SK-N-SH (cell line): Measurements from ENCODE around the gene MAPK8IP3.

ENCODE experiments used
- EP300 ChIP-seq, 2 experiments: IDR thresholded peaks; 2 replicates each; pipeline versions ENCODE4 v1.4.0 to v1.6.1; 2012; ENCODE audit warnings: borderline replicate concordance in 1 of 2, low read depth in 1 of 2, low read length in 1 of 2
- GABPA ChIP-seq: IDR thresholded peaks from 2 replicates; pipeline ENCODE4 v1.4.0; 2012; ENCODE audit warnings: low read depth, mild to moderate bottlenecking
- NRF1 ChIP-seq: IDR thresholded peaks from 2 replicates; pipeline ENCODE4 v1.6.1; 2012; ENCODE audit warnings: low read depth, mild to moderate bottlenecking, low read length
- POLR2AphosphoS5 ChIP-seq: IDR thresholded peaks from 2 replicates; pipeline ENCODE4 v1.6.1; 2012; ENCODE audit warnings: low read depth, low read length
- RAD21 ChIP-seq: IDR thresholded peaks from 2 replicates; pipeline ENCODE4 v1.6.1; 2012; ENCODE audit warnings: mild to moderate bottlenecking, low read length
- RFX5 ChIP-seq: IDR thresholded peaks from 2 replicates; pipeline ENCODE4 v1.6.1; 2012; ENCODE audit warnings: mild to moderate bottlenecking, improper control_type of control experiment, low read length
- TEAD4 ChIP-seq: IDR thresholded peaks from 2 replicates; pipeline ENCODE4 v1.4.0; 2012; ENCODE audit warnings: mild to moderate bottlenecking, borderline replicate concordance; ENCODE audit not compliant: insufficient read depth
- TF ChIP-seq, protein P1 (sequence below): IDR thresholded peaks from 2 replicates; pipeline ENCODE4 v1.6.1; 2012; ENCODE audit warnings: mild to moderate bottlenecking, low read depth, low read length, moderate library complexity

DNA sequence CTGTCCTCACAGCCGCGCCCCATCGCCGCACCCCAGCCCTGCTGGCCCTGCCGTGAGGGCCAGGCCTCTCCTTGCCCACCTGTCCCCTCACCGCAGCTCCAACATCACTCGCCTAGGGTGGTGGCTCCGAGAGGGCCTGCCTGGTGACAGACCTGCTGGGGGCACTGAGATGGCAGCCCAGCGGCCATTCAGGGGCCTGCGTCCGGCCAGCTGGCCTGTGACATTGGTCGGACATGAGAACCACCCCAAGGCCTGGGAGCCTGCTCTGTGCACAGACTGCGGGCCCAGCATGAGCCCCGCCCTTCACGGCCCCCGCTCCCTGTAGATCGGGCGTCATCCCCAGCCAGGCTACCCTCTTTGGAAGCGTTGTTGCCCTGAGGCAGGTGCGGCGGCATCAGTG is 53.5 kb downstream of the MAPK8IP3 start:
- TF ChIP-seq EP300 (IDR thresholded peaks at IDR 0.05; ENCODE audit: borderline replicate concordance in 1 of 2, low read depth in 1 of 2, low read length in 1 of 2) (no peak), GABPA (no peak), TEAD4 (no peak), NRF1 (no peak), RAD21 (no peak), RFX5 (no peak), POLR2AphosphoS5 (no peak)
- TF ChIP-seq, protein P1, sequence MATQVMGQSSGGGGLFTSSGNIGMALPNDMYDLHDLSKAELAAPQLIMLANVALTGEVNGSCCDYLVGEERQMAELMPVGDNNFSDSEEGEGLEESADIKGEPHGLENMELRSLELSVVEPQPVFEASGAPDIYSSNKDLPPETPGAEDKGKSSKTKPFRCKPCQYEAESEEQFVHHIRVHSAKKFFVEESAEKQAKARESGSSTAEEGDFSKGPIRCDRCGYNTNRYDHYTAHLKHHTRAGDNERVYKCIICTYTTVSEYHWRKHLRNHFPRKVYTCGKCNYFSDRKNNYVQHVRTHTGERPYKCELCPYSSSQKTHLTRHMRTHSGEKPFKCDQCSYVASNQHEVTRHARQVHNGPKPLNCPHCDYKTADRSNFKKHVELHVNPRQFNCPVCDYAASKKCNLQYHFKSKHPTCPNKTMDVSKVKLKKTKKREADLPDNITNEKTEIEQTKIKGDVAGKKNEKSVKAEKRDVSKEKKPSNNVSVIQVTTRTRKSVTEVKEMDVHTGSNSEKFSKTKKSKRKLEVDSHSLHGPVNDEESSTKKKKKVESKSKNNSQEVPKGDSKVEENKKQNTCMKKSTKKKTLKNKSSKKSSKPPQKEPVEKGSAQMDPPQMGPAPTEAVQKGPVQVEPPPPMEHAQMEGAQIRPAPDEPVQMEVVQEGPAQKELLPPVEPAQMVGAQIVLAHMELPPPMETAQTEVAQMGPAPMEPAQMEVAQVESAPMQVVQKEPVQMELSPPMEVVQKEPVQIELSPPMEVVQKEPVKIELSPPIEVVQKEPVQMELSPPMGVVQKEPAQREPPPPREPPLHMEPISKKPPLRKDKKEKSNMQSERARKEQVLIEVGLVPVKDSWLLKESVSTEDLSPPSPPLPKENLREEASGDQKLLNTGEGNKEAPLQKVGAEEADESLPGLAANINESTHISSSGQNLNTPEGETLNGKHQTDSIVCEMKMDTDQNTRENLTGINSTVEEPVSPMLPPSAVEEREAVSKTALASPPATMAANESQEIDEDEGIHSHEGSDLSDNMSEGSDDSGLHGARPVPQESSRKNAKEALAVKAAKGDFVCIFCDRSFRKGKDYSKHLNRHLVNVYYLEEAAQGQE: no peak
